K562 (cell line): ENCODE measurements around the gene ENDOU. TPM values are rescaled to one million over a fixed set of nuclear protein-coding genes. Genes with fewer than 3 reads are reported as not detected.

Experiments
- CEBPB ChIP-seq: fragments of 450-650 bp; IDR thresholded peaks from 2 replicates; pipeline ENCODE4 v1.6.1; 2016; ENCODE audit warnings: missing genetic modification characterization, missing compliant biosample characterization
- CHCHD3 ChIP-seq: fragments of 250-450 bp; sonication (Bioruptor Pico); IDR thresholded peaks from 2 replicates; pipeline ENCODE4 v2.1.2; 2022; ENCODE audit warnings: mild to moderate bottlenecking
- CHD4 ChIP-seq: fragments of 200-600 bp; sonication (generic); IDR thresholded peaks from 3 replicates; pipeline ENCODE4 v1.6.1; 2012; ENCODE audit warnings: low read depth, mild to moderate bottlenecking, mixed read lengths, low read length, inconsistent platforms; ENCODE audit not compliant: insufficient read depth, insufficient replicate concordance, poor library complexity, severe bottlenecking
- FOXP1 ChIP-seq: sonication (generic); formaldehyde crosslinking; IDR thresholded peaks from 2 replicates; pipeline ENCODE4 v1.8.0; 2022; ENCODE audit warnings: mild to moderate bottlenecking, missing genetic modification reagents
- FUS ChIP-seq: fragments of 200-400 bp; formaldehyde crosslinking; optimal IDR thresholded peaks from 2 replicates; pipeline ENCODE3; 2017; ENCODE audit warnings: low read depth, low read length
- HDAC6 ChIP-seq: IDR thresholded peaks from 2 replicates; pipeline ENCODE4 v1.6.1; 2012; ENCODE audit warnings: low read depth, mild to moderate bottlenecking, control low read depth, inconsistent platforms, low read length, moderate library complexity
- HSF4 ChIP-seq: fragments of 250-450 bp; sonication (Bioruptor Pico); IDR thresholded peaks from 2 replicates; pipeline ENCODE4 v2.1.2; 2022; ENCODE audit warnings: mild to moderate bottlenecking, moderate library complexity, borderline replicate concordance
- MAFK ChIP-seq: IDR thresholded peaks from 2 replicates; pipeline ENCODE4 v1.6.1; 2011; ENCODE audit warnings: low read length, improper control_type of control experiment
- RFX5 ChIP-seq: IDR thresholded peaks from 2 replicates; pipeline ENCODE4 v1.6.1; 2011; ENCODE audit warnings: low read depth, mild to moderate bottlenecking, improper control_type of control experiment, low read length
- SAP30 ChIP-seq: fragments of 200-600 bp; sonication (generic); IDR thresholded peaks from 2 replicates; pipeline ENCODE4 v1.6.1; 2012; ENCODE audit warnings: borderline replicate concordance, low read depth, mild to moderate bottlenecking, moderate library complexity, low read length, control low read depth, inconsistent platforms; ENCODE audit not compliant: insufficient read depth, poor library complexity, severe bottlenecking
- SMAD2 ChIP-seq: fragments of 150-350 bp; IDR thresholded peaks from 2 replicates; pipeline ENCODE4 v1.6.1; 2014; ENCODE audit warnings: low read depth, mild to moderate bottlenecking, low read length
- SOX6 ChIP-seq: fragments of 450-650 bp; IDR thresholded peaks from 2 replicates; pipeline ENCODE4 v1.6.1; 2014; ENCODE audit warnings: mild to moderate bottlenecking
- SREBF1 ChIP-seq: fragments of 150-350 bp; IDR thresholded peaks from 2 replicates; pipeline ENCODE4 v1.6.1; 2014; ENCODE audit warnings: antibody characterized with exemption, low read depth, low read length, borderline replicate concordance
- ZKSCAN8 ChIP-seq: fragments of 200-800 bp; sonication (Bioruptor generic); IDR thresholded peaks from 2 replicates; pipeline ENCODE4 v1.6.1; 2016; ENCODE audit warnings: missing genetic modification characterization, missing compliant biosample characterization
- ZNF282 ChIP-seq: sonication (generic); formaldehyde crosslinking; IDR thresholded peaks from 2 replicates; pipeline ENCODE4 v1.8.1; 2023; ENCODE audit warnings: missing genetic modification reagents
- ZNF316 ChIP-seq: fragments of 450-650 bp; IDR thresholded peaks from 2 replicates; pipeline ENCODE4 v1.6.1; 2016
- polyA plus RNA-seq, 8 experiments: library from polyadenylated mRNA; depleted of rRNA in 4 of 8; stranded (reverse) in 5 of 8; unstranded in 3 of 8; fragments of >200 nt; fragmentation: Nextera tagmentation in 2 of 8; fragmentation: Illumina TruSeq in 1 of 8; extraction: Ambion mirVana in 2 of 8; extraction: Trizol in 1 of 8; gene quantifications; 2 replicates each; pipeline versions ENCODE4 v1.2.1 to v1.2.3, GENCODE V29; 2011 to 2014; ENCODE audit warnings: inconsistent platforms in 1 of 8, missing spikeins in 1 of 8
- total RNA-seq, 7 experiments: library from RNA; depleted of rRNA in 6 of 7; stranded (reverse); fragments of >200 nt in 6 of 7; fragmentation: Illumina TruSeq in 2 of 7; extraction: Trizol in 2 of 7; gene quantifications; 2 replicates each; pipeline versions ENCODE4 v1.2.1 to v1.2.3, GENCODE V29; 2011 to 2021; ENCODE audit warnings: low replicate concordance in 1 of 7
- TF ChIP-seq, protein P1 (sequence below): fragments of 450-650 bp; conservative IDR thresholded peaks from 2 replicates; pipeline ENCODE4 v1.6.1; 2016; ENCODE audit warnings: missing genetic modification characterization, low read depth, mild to moderate bottlenecking, missing compliant biosample characterization, moderate library complexity
- TF ChIP-seq, protein P2 (sequence below), 2 experiments: IDR thresholded peaks; 2 replicates each; pipeline ENCODE4 v1.6.1; 2011; ENCODE audit warnings: borderline replicate concordance in 1 of 2, control low read depth in 1 of 2, low read depth in 1 of 2, low read length in 1 of 2, mild to moderate bottlenecking in 1 of 2, mixed read lengths in 1 of 2, moderate library complexity in 1 of 2; ENCODE audit not compliant: insufficient read depth in 1 of 2, insufficient read length in 1 of 2, poor library complexity in 1 of 2, severe bottlenecking in 1 of 2; ENCODE audit errors: extremely low read depth in 1 of 2
- TF ChIP-seq, protein P3 (sequence below): fragments of 450-650 bp; formaldehyde crosslinking; IDR thresholded peaks from 2 replicates; pipeline ENCODE4 v1.4.0; 2022; ENCODE audit warnings: mild to moderate bottlenecking, moderate library complexity
- TF ChIP-seq, protein P4 (sequence below): sonication (generic); formaldehyde crosslinking; IDR thresholded peaks from 2 replicates; pipeline ENCODE4 v1.8.0; 2023; ENCODE audit warnings: mild to moderate bottlenecking, missing genetic modification reagents
- TF ChIP-seq, protein P5 (sequence below): fragments of 450-650 bp; IDR thresholded peaks from 2 replicates; pipeline ENCODE4 v1.6.1; 2016; ENCODE audit warnings: missing biosample characterization, missing genetic modification characterization

The ENDOU gene
- total and polyA plus RNA-seq, 9 of the 15 experiments (the other 6 are each of a cell fraction or from before 2014, with no cell fraction given): 0.03 TPM; not detected in 8

DNA sequence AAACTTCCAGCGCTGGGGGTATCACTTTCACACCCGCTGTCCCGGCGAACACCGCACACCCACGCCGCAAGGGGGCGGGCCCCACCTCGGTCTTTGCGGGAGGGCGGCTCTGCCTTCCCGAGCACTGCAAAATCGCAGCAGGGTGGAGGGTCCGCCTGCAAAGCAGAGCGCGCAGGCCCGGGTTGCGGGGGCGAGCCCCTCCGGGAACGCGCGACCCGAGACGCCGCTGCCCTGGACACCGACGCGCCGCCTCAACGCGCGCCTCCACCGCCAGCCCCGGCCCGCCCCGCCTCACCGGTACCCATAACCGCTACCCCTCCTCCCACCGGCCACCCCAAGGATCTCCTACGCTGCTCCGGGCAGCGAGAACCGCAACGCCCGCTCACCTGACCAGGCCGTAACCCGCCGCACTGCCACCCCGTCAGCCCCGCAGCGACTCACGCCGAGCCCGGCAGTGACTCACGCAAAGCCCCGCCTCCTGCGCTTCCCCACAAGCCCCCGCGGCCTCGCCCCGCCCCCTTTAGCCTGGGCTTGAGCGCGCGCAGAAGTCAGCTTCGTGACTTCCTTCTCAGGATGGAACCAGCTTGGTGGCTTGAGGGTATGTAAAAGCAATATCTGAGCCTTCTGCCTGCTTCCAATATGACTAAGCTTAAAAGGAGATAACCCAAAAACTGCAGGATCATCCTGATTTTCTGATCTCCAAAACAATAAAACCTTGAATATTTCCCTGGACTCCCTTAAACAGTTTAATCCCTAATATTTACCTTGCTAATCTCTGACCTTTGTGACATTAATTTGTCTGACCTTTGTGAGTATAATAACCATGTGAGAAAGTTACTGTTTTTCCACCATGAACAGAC lies 19.5 kb downstream of the ENDOU start, which contains the start of gene RPAP3 (continued):
- TF ChIP-seq FOXP1: peak; percentile 80; the same call in 1 of the 2 replicates
- TF ChIP-seq, protein P1, sequence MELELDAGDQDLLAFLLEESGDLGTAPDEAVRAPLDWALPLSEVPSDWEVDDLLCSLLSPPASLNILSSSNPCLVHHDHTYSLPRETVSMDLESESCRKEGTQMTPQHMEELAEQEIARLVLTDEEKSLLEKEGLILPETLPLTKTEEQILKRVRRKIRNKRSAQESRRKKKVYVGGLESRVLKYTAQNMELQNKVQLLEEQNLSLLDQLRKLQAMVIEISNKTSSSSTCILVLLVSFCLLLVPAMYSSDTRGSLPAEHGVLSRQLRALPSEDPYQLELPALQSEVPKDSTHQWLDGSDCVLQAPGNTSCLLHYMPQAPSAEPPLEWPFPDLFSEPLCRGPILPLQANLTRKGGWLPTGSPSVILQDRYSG: no peak
- TF ChIP-seq CEBPB (tag): no peak
- TF ChIP-seq HDAC6: no peak
- no peak for TF ChIP-seq SREBF1
- no peak for TF ChIP-seq CHD4
- TF ChIP-seq, protein P2, sequence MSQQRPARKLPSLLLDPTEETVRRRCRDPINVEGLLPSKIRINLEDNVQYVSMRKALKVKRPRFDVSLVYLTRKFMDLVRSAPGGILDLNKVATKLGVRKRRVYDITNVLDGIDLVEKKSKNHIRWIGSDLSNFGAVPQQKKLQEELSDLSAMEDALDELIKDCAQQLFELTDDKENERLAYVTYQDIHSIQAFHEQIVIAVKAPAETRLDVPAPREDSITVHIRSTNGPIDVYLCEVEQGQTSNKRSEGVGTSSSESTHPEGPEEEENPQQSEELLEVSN (IDR thresholded peaks at IDR 0.05; ENCODE audit: borderline replicate concordance in 1 of 2, extremely low read depth in 1 of 2, insufficient read depth in 1 of 2, insufficient read length in 1 of 2, low read depth in 1 of 2, low read length in 1 of 2, poor library complexity in 1 of 2, severe bottlenecking in 1 of 2): peak; percentile 24 to 69
- TF ChIP-seq, protein P3, sequence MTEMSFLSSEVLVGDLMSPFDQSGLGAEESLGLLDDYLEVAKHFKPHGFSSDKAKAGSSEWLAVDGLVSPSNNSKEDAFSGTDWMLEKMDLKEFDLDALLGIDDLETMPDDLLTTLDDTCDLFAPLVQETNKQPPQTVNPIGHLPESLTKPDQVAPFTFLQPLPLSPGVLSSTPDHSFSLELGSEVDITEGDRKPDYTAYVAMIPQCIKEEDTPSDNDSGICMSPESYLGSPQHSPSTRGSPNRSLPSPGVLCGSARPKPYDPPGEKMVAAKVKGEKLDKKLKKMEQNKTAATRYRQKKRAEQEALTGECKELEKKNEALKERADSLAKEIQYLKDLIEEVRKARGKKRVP (CRISPR knock-in tag): no peak
- no peak for TF ChIP-seq ZKSCAN8 (CRISPR knock-in tag)
- TF ChIP-seq RFX5: no peak
- peak; percentile 33 for TF ChIP-seq FUS
- TF ChIP-seq HSF4 (CRISPR knock-in tag): no peak
- TF ChIP-seq, protein P4, sequence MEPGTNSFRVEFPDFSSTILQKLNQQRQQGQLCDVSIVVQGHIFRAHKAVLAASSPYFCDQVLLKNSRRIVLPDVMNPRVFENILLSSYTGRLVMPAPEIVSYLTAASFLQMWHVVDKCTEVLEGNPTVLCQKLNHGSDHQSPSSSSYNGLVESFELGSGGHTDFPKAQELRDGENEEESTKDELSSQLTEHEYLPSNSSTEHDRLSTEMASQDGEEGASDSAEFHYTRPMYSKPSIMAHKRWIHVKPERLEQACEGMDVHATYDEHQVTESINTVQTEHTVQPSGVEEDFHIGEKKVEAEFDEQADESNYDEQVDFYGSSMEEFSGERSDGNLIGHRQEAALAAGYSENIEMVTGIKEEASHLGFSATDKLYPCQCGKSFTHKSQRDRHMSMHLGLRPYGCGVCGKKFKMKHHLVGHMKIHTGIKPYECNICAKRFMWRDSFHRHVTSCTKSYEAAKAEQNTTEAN (CRISPR knock-in tag): no peak
- peak; percentile 98 for TF ChIP-seq ZNF316
- peak; percentile 31; the same call in 1 of the 2 replicates for TF ChIP-seq SOX6
- TF ChIP-seq SMAD2: no peak
- TF ChIP-seq ZNF282 (CRISPR knock-in tag): 0 out of 2 replicates have a peak, but pooled peaks have one; percentile 72
- no peak for TF ChIP-seq CHCHD3
- TF ChIP-seq, protein P5, sequence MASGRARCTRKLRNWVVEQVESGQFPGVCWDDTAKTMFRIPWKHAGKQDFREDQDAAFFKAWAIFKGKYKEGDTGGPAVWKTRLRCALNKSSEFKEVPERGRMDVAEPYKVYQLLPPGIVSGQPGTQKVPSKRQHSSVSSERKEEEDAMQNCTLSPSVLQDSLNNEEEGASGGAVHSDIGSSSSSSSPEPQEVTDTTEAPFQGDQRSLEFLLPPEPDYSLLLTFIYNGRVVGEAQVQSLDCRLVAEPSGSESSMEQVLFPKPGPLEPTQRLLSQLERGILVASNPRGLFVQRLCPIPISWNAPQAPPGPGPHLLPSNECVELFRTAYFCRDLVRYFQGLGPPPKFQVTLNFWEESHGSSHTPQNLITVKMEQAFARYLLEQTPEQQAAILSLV (tag): no peak
- no peak for TF ChIP-seq SAP30
- peak; percentile 79 for TF ChIP-seq MAFK
